ENCODE measurements around the gene ANTXR1. TPM values are rescaled to one million over a fixed set of nuclear protein-coding genes. Genes with fewer than 3 reads are reported as not detected.
"Not testable (repeated sequence)": the region's sequence is repeated elsewhere in the genome, so short reads cannot be mapped to it uniquely, and the experiment has no call there.

The ANTXR1 gene
- total RNA-seq, 1 experiment from 2014 or later = 25.7 TPM

GRCh38 chr2:69235835-69236234 is 222.9 kb downstream of the ANTXR1 start:
- BruUV-seq (replicated peaks); RAD21 ChIA-PET (ENCODE audit: low non-redundant PET in 1 of 2, low total read pairs in 2 of 2, uncharacterized antibody in 2 of 2, unreplicated experiment in 2 of 2); ATAC-seq: not testable (repeated sequence)

DNA sequence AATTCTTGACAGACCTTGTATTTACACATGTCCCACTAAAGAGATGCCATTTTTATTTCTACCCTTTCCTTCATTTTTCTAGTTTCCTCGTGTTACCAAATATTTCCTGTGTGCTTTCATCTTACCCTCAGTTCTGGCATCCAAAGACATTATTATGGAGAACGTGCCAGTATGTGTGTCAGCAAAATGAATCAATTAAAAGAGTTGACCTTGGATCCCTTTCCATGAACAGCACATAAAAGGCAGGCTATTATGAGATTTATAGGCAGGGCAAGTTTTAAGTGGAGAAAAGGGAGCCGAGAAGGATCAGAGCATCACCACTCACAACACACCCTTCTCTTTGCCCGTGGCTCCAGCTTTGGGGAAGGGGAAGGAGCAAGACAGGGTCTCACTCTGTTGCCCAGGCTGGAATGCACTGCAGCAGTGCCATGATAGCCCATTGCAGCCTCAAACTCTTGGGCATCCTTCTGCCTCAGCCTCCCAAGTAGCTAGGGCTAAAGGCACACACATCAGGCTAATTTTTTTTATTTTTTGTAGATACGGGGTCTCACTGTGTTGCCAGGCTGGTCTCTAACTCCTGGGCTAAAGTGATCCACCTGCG is 224.2 kb downstream of the ANTXR1 start:
- ChIA-PET POLR2A (no interaction called here), CTCF (no interaction called here), RAD21 (ENCODE audit: low non-redundant PET in 1 of 2, low total read pairs in 2 of 2, uncharacterized antibody in 2 of 2, unreplicated experiment in 2 of 2) (no interaction called here)
- Histone ChIP-seq H3K27ac (ENCODE audit: low read depth, low read length) (no peak overlapping the region), H3K79me2 (ENCODE audit: insufficient read depth, low read length) (no peaks in the 10 kb centered on the region), H3K9ac (ENCODE audit: low read length) (no peak overlapping the region), H4K20me1 (ENCODE audit: insufficient read depth) (no peaks in the 10 kb centered on the region), H3K9me3 (ENCODE audit: control insufficient read depth in 1 of 2, insufficient read depth in 1 of 2, low read depth in 1 of 2, low read length in 2 of 2) (no peaks in the 10 kb centered on the region), H3K27me3 (ENCODE audit: insufficient read depth, low read length) (no peaks in the 10 kb centered on the region), H3K4me2 (ENCODE audit: low read length) (no peak overlapping the region), H3K9me2 (ENCODE audit: insufficient read depth) (no peaks in the 10 kb centered on the region), H2AFZ (ENCODE audit: low read depth, low read length, poor library complexity, severe bottlenecking) (no peak overlapping the region), H3K4me1 (ENCODE audit: control insufficient read depth in 1 of 2, insufficient read depth in 2 of 2, low read length in 2 of 2) (no peaks in the 10 kb centered on the region), H3K4me3 (replicated peaks in 1 of 2; ENCODE audit: low read depth in 1 of 2, low read length in 2 of 2) (no peak overlapping the region), H3K36me3 (ENCODE audit: control insufficient read depth in 1 of 2, insufficient read depth in 2 of 2, low read length in 2 of 2) (no peaks in the 10 kb centered on the region)
- no peak for ATAC-seq
- intact Hi-C loops (cut with micrococcal nuclease) = no loop called here
- TF ChIP-seq SIN3A (IDR thresholded peaks at IDR 0.05; ENCODE audit: low read depth) = no peak
- TF ChIP-seq SP1 (IDR thresholded peaks at IDR 0.05; ENCODE audit: low read depth) = no peak
- no peak for TF ChIP-seq ATF3 (IDR thresholded peaks at IDR 0.05)
- no peak for TF ChIP-seq RAD21 (IDR thresholded peaks at IDR 0.05; ENCODE audit: low read depth)
- TF ChIP-seq SRF (IDR thresholded peaks at IDR 0.05; ENCODE audit: low read depth) = no peak
- TF ChIP-seq EZH2phosphoT487 (IDR thresholded peaks at IDR 0.05; ENCODE audit: borderline replicate concordance) = no peak
- TF ChIP-seq CEBPB (IDR thresholded peaks at IDR 0.05; ENCODE audit: low read depth) = no peak
- no peak for TF ChIP-seq TCF7L2 (IDR thresholded peaks at IDR 0.05; ENCODE audit: borderline replicate concordance, extremely low read depth, insufficient read depth, insufficient read length)
- TF ChIP-seq CTCF (IDR thresholded peaks at IDR 0.05 in 2 of 3, conservative IDR thresholded peaks at IDR 0.05 in 1 of 3; ENCODE audit: borderline replicate concordance in 1 of 3, insufficient read depth in 1 of 3, low read depth in 2 of 3, low read length in 2 of 3) = no peak
- TF ChIP-seq ELF1 (IDR thresholded peaks at IDR 0.05; ENCODE audit: borderline replicate concordance, low read depth) = no peak
- TF ChIP-seq ZFX (IDR thresholded peaks at IDR 0.05) = no peak
- TF ChIP-seq JUND (IDR thresholded peaks at IDR 0.05) = no peak
- no peak for TF ChIP-seq YY1 (IDR thresholded peaks at IDR 0.05; ENCODE audit: extremely low read depth, insufficient replicate concordance, low read depth, low read length)
- TF ChIP-seq, protein P1, sequence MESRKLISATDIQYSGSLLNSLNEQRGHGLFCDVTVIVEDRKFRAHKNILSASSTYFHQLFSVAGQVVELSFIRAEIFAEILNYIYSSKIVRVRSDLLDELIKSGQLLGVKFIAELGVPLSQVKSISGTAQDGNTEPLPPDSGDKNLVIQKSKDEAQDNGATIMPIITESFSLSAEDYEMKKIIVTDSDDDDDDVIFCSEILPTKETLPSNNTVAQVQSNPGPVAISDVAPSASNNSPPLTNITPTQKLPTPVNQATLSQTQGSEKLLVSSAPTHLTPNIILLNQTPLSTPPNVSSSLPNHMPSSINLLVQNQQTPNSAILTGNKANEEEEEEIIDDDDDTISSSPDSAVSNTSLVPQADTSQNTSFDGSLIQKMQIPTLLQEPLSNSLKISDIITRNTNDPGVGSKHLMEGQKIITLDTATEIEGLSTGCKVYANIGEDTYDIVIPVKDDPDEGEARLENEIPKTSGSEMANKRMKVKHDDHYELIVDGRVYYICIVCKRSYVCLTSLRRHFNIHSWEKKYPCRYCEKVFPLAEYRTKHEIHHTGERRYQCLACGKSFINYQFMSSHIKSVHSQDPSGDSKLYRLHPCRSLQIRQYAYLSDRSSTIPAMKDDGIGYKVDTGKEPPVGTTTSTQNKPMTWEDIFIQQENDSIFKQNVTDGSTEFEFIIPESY (IDR thresholded peaks at IDR 0.05; ENCODE audit: extremely low read depth, insufficient replicate concordance, low read length) = no peak
- TF ChIP-seq, protein P2, sequence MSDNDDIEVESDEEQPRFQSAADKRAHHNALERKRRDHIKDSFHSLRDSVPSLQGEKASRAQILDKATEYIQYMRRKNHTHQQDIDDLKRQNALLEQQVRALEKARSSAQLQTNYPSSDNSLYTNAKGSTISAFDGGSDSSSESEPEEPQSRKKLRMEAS (IDR thresholded peaks at IDR 0.05) = no peak
- DNase-seq (ENCODE audit: low read depth, low spot score) = no peak
- BruUV-seq (replicated peaks) = no TSS peak

More at GRCh38 chr2:69235835-69236234, 222.9 kb downstream of the ANTXR1 start:
- H3K9me2 ChIP-seq (ENCODE audit: insufficient read depth); H3K79me2 ChIP-seq (ENCODE audit: insufficient read depth, low read length); H3K4me1 ChIP-seq (ENCODE audit: control insufficient read depth in 1 of 2, insufficient read depth in 2 of 2, low read length in 2 of 2); intact Hi-C loops (cut with micrococcal nuclease); DNase-seq (ENCODE audit: low read depth, low spot score); H2AFZ ChIP-seq (ENCODE audit: low read depth, low read length, poor library complexity, severe bottlenecking); H3K27ac ChIP-seq (ENCODE audit: low read depth, low read length); H3K36me3 ChIP-seq (ENCODE audit: control insufficient read depth in 1 of 2, insufficient read depth in 2 of 2, low read length in 2 of 2); H3K9me3 ChIP-seq (ENCODE audit: control insufficient read depth in 1 of 2, insufficient read depth in 1 of 2, low read depth in 1 of 2, low read length in 2 of 2); H3K9ac ChIP-seq (ENCODE audit: low read length); POLR2A ChIA-PET; H3K27me3 ChIP-seq (ENCODE audit: insufficient read depth, low read length); H3K4me2 ChIP-seq (ENCODE audit: low read length); H3K4me3 ChIP-seq (replicated peaks in 1 of 2; ENCODE audit: low read depth in 1 of 2, low read length in 2 of 2); H4K20me1 ChIP-seq (ENCODE audit: insufficient read depth); CTCF ChIA-PET: not testable (repeated sequence)

Data from HCT116 (cell line).